NOMO-1 (cell line): ENCODE results near the gene FCHSD1.

Experiments used
- DNase-seq, 2 experiments: peaks; one replicate each; lab custom pipeline; 2025; ENCODE audit not compliant: unreplicated experiment in 2 of 2; lab: John Stamatoyannopoulos, UW

Gene FCHSD1

GRCh38 chr5:141674747-141675146, 23.5 kb upstream of the FCHSD1 start:
- DNase-seq: no peak

GRCh38 chr5:141672841-141673813, 21.9 kb upstream of the FCHSD1 start:
- DNase-seq: no peak

- no peak for DNase-seq
These were observed 21.0 kb upstream of the FCHSD1 start for GRCh38 chr5:141672071-141672840.

DNA sequence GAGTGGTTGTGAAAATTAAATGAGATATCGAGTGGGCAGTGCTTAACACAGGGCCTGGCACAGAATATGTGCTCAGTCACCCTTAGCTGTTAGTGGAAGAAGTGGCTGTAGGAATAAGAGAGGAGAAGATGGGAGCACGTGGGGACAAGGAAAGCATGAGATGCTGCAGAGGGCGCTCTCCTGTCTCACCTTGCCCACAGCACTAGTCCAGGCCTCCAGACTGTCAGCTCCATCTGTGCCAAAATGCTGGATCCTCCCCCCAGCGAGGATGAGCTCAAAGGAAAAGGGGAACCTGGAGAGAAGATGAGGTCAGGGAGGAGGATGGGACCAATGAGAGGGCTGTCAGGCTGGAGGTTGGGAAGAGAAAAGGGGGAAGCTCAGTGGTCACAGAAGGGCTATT, 18.3 kb upstream of the FCHSD1 start:
- DNase-seq: no peak

- DNase-seq: no peak
These were observed 17.5 kb upstream of the FCHSD1 start for GRCh38 chr5:141668601-141669265.

GRCh38 chr5:141665995-141666940, 15.1 kb upstream of the FCHSD1 start:
- no peak for DNase-seq

DNA sequence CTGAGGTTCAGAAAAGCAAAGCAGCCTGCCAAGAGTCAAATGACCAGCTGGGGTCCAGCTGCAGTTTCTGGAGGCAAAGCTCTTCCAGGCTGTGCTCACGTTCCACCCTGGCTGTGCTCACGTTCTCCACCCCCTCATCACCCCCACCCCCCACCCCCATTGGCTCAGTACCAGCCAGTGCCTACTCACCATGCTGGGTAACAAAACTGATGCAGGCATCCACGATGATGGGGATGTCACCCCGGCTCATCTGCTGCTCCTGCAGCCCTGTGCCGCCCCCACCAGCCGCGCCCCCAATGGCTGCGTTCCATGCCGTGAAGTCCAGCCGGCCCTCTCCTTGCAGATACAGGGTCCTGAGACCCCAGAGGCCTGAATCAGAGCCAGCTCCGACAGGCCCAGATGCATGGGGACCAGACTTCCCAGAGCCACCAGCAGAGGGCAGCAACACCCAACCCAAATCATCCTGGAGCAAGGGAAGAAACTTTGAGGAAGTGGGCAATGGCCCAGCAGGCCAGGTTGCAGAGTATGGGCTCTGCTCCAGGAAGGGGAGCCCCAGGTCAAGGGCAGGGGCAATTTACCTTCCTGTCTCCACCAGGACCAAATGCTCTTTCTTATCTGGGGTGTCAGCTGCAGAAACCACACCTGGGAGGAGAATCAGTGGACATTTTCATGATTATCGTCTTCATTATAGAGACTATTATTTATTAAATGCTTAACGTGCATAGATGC, 13.7 kb upstream of the FCHSD1 start:
- DNase-seq: peak; percentile 68 to 75

DNA sequence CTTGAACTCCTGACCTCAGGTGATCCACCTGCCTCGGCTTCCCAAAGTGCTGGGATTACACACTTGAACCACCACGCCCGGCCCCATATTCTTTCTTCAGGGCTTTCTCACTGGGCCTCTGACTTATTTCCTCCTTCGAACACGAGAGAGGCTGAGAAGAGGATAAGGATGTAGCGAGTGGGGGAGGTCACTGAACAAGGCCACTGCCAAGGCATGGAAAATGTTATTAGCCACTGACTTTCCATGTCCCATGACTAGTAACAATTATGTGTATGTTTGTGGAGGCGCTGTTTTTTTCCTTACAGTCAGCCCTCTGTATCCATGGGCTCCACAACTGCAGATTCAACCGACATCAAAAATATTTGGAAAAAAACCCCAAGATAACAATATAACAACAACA, 12.3 kb upstream of the FCHSD1 start:
- DNase-seq: no peak

GRCh38 chr5:141662028-141662427, 10.8 kb upstream of the FCHSD1 start:
- DNase-seq: no peak

GRCh38 chr5:141657937-141658545, 6.8 kb upstream of the FCHSD1 start:
- DNase-seq: no peak

- DNase-seq: no peak
These were observed 6.2 kb upstream of the FCHSD1 start for GRCh38 chr5:141657404-141657803.

DNA sequence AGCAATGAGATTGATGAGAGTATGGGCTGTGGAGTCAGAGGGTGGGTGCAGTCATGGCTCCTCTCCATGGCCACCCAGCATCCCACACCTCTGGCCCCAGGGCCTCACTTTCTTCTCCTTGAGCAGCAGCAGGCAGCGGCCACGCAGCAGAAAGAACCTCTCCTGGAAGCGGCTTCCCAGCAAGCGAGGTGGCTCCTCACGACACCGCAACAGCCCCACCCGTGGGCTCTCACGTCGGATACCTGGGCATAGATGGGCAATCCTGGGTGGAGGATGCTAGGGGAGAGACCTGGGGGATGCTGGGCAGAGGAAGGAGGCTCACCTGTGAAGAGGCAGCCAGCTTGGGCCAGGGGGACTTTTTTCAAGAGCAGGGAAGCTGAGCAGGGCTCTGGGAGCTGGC, 5.2 kb upstream of the FCHSD1 start:
- DNase-seq: no peak

DNA sequence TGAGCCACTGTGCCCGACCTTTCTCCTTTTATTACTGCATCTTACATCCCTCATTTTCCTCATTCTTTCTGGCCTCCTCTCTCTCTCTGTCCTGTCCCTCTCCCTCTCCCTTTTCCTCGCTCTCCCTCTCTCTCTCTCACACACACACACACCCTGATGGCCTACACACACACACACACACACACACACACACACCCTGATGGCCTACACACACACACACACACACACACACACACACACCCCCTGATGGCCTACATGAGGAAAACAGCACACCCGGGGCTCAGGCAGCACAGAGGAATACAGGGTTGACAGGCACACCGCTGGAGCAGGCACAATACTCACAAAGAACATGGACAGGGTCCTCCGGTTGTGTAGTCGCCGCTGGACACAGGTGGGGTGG, 3.8 kb upstream of the FCHSD1 start:
- no peak for DNase-seq

- DNase-seq: no peak
These were observed 3.1 kb upstream of the FCHSD1 start for GRCh38 chr5:141654298-141654697.

GRCh38 chr5:141651728-141652105, 499 bp upstream of the FCHSD1 start:
- DNase-seq: no peak

GRCh38 chr5:141649972-141650371, 1.2 kb downstream of the FCHSD1 start:
- no peak for DNase-seq

DNA sequence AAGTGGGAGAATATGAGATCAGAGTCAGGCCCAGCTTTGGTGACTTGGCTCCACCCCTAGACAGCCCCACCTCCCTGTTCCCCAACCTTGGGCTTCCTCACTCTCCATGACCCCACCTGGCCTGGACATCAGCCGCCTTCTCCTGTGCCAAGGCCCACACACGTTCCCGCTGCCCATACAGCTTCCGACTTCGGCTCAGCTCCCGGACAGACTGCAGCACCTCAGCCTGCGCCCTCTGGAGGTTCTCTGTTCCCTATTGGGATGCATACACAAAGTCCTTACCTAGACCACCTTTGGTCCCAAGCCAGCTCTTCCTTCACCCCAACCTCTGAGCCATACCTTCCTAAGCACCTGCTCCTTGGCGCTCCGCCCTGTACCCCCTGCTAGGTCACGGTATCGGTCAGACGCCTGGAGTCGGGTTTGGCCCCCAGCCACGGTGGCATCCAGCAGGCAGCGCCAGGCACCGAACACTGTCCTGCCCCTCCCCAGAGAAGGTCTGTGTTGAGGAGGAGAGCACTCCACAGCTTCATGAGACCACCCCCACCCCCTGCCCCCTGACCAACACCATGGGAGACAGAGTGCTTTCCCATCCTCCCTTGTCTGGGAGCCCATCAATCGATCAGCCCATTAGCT, 2.0 kb downstream of the FCHSD1 start:
- DNase-seq: no peak

- DNase-seq: no peak
These were observed 3.4 kb downstream of the FCHSD1 start for GRCh38 chr5:141647851-141648250.

GRCh38 chr5:141647242-141647641, 4.0 kb downstream of the FCHSD1 start:
- no peak for DNase-seq
